ENCODE results near the gene ZNF740. TPM values are rescaled to one million over a fixed set of nuclear protein-coding genes. Genes with fewer than 3 reads are reported as not detected.

The ZNF740 gene
- total RNA-seq, 1 experiment from 2014 or later = 41.2 TPM

DNA sequence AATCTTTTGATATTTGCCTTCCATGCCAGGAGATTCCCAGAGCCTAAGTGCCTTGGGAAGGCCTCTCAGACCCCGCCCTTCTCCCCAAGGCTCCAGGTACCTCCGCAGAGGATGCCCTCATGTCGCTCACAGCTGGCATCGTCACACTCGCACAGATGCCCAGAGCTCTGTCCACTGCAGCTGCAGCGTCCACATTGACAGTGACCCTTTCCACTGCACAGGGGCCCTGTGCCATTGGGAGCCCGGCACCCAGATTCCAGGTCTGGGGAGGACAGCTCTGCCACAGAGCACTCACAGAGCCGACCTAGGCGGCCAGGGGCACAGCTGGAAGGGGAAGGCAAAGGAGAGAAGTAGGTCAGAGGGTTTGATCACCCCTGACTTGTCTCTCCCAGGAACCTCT lies 12.5 kb downstream of the ZNF740 start:
- DNase-seq = no peak
- H3K79me1 ChIP-seq (ENCODE audit: insufficient read depth, low read depth, low read length, poor library complexity, severe bottlenecking) = no peaks in the 10 kb centered on the region
- Mint-ChIP-seq H3K4me1 (peaks cover 14 to 17% of the 10 kb centered on the region in 2 experiments), H3K9me3 (0 out of 5 replicates have a peak, but pooled peaks cover 0 to 1% of the 10 kb centered on the region in 2 experiments), H3K27ac (no peak overlapping the region), H3K27me3 (ENCODE audit: low read depth) (peaks cover 71% of the 10 kb centered on the region), H3K36me3 (ENCODE audit: insufficient read depth in 1 of 3, low read depth in 3 of 3) (peaks cover 0 to 6% (median 0%) of the 10 kb centered on the region in 3 experiments; a peak in 4 of 7 replicates), H3K4me3 (no peak overlapping the region; a peak in 1 of 5 replicates)
- H3K56ac ChIP-seq (ENCODE audit: insufficient read length, low read depth, low read length) = no peak overlapping the region
- H3K14ac ChIP-seq (ENCODE audit: insufficient read depth, low read length) = no peak overlapping the region
- H3K4me2 ChIP-seq (ENCODE audit: insufficient read depth, insufficient read length, low read length) = no peak overlapping the region
- no peak for TF ChIP-seq CTCF (conservative IDR thresholded peaks at IDR 0.05)
- H3K9me3 ChIP-seq (ENCODE audit: control insufficient read depth, low read depth, low read length) = no peaks in the 10 kb centered on the region
- peaks cover 11% of the 10 kb centered on the region; the same call in 1 of the 2 replicates for H3K27me3 ChIP-seq (ENCODE audit: insufficient read depth, low read length)
- no peak overlapping the region for H4K5ac ChIP-seq (ENCODE audit: insufficient read length, low read depth, low read length)
- no peak overlapping the region for H3K9ac ChIP-seq (ENCODE audit: extremely low read depth, insufficient read length, low read length)
- no peaks in the 10 kb centered on the region for H3K4me1 ChIP-seq (ENCODE audit: insufficient read depth, low read length)
- no peak overlapping the region for H2AK5ac ChIP-seq (ENCODE audit: insufficient read length, low read length)
- no peak overlapping the region for H2AFZ ChIP-seq (ENCODE audit: low read length)
- H2BK15ac ChIP-seq (ENCODE audit: low read depth, low read length) = no peak overlapping the region
- no peak overlapping the region for H4K91ac ChIP-seq (ENCODE audit: insufficient read length, low read depth, low read length)
- H3K18ac ChIP-seq (ENCODE audit: insufficient read length, low read depth, low read length) = no peak overlapping the region
- H3T11ph ChIP-seq (ENCODE audit: low read length) = no peak overlapping the region
- no peaks in the 10 kb centered on the region for H3K23me2 ChIP-seq (ENCODE audit: insufficient read length, low read depth, low read length, poor library complexity, severe bottlenecking)
- H3K27ac ChIP-seq (ENCODE audit: insufficient read length, low read depth, low read length) = no peak overlapping the region
- H4K20me1 ChIP-seq (ENCODE audit: control insufficient read depth, insufficient read depth, insufficient read length) = no peaks in the 10 kb centered on the region
- H3K79me2 ChIP-seq (ENCODE audit: insufficient read depth, low read length) = no peaks in the 10 kb centered on the region
- H2BK5ac ChIP-seq (ENCODE audit: insufficient read length, low read length) = no peak overlapping the region
- no peak overlapping the region for H2BK20ac ChIP-seq (ENCODE audit: low read depth, low read length, poor library complexity, severe bottlenecking)
- H4K8ac ChIP-seq (replicated peaks; ENCODE audit: insufficient read length, low read depth, low read length) = no peak overlapping the region
- H3K23ac ChIP-seq (ENCODE audit: insufficient read length, low read depth, low read length) = no peak overlapping the region
- no peak overlapping the region for H2BK12ac ChIP-seq (ENCODE audit: insufficient read length, low read depth, low read length)
- no CpG with 5 or more reads among the region's 9 CpGs for WGBS (ENCODE audit: extremely low coverage, insufficient read length, low lambda C conversion rate)
- no peak overlapping the region for H3K4ac ChIP-seq (ENCODE audit: low read depth, low read length)
- H2BK120ac ChIP-seq (ENCODE audit: low read depth, low read length, poor library complexity, severe bottlenecking) = no peak overlapping the region
